OCI-LY3 (cell line): ENCODE data around the gene FBXL20.

ENCODE experiments used
- CTCF ChIP-seq: fragments of 200-600, 300-600 bp; sonication (generic); IDR thresholded peaks from 2 replicates; pipeline ENCODE4 v1.5.1; 2014; ENCODE audit warnings: antibody characterized with exemption, low read length, low read depth
- EZH2phosphoT487 ChIP-seq: fragments of 200-600 bp; shearing (Covaris generic); IDR thresholded peaks from 2 replicates; pipeline ENCODE4 v1.6.1; 2018; ENCODE audit warnings: antibody characterized with exemption, mixed run types, low read depth

- TF ChIP-seq CTCF (peak; percentile 85), EZH2phosphoT487 (no peak)
These were observed 169.6 kb downstream of the FBXL20 start for GRCh38 chr17:39231591-39232551.
